ENCODE data around the gene NHSL2.

The NHSL2 gene

GRCh38 chrX:72021975-72022374 lies 111.3 kb downstream of the NHSL2 start:
- DNase-seq: no peak

GRCh38 chrX:72023071-72023470 lies 112.4 kb downstream of the NHSL2 start:
- no peak for DNase-seq

GRCh38 chrX:72025236-72025770 lies 114.7 kb downstream of the NHSL2 start:
- DNase-seq: no peak

- no peak for DNase-seq
Measured at GRCh38 chrX:72026341-72027023, 115.8 kb downstream of the NHSL2 start.

- no peak for DNase-seq
Measured at GRCh38 chrX:72027024-72027913, 116.6 kb downstream of the NHSL2 start.

GRCh38 chrX:72027914-72028307 lies 117.3 kb downstream of the NHSL2 start:
- DNase-seq: no peak

- no peak for DNase-seq
Measured at GRCh38 chrX:72028701-72029470, 118.2 kb downstream of the NHSL2 start.

- peak; percentile 29 for DNase-seq
Measured at GRCh38 chrX:72029483-72030411, 119.1 kb downstream of the NHSL2 start.

GRCh38 chrX:72030431-72030830 lies 119.8 kb downstream of the NHSL2 start:
- DNase-seq: no peak

- no peak for DNase-seq
Measured at GRCh38 chrX:72031118-72031517, 120.5 kb downstream of the NHSL2 start.

GRCh38 chrX:72031634-72032033 lies 121.0 kb downstream of the NHSL2 start:
- DNase-seq: no peak

GRCh38 chrX:72037601-72038000 lies 127.0 kb downstream of the NHSL2 start:
- DNase-seq: no peak

- DNase-seq: no peak
Measured at GRCh38 chrX:72038016-72038415, 127.4 kb downstream of the NHSL2 start.

- no peak for DNase-seq
Measured at GRCh38 chrX:72038868-72039267, 128.2 kb downstream of the NHSL2 start.

GRCh38 chrX:72040506-72040905 lies 129.9 kb downstream of the NHSL2 start:
- DNase-seq: no peak

- DNase-seq: no peak
Measured at GRCh38 chrX:72041176-72041575, 130.5 kb downstream of the NHSL2 start.

- DNase-seq: no peak
Measured at GRCh38 chrX:72041871-72042851, 131.5 kb downstream of the NHSL2 start.

- no peak for DNase-seq
Measured at GRCh38 chrX:72042852-72043248, 132.2 kb downstream of the NHSL2 start.

- no peak for DNase-seq
Measured at GRCh38 chrX:72043636-72044035, 133.0 kb downstream of the NHSL2 start.

- no peak for DNase-seq
Measured at GRCh38 chrX:72045141-72045540, 134.5 kb downstream of the NHSL2 start.

Data from amniotic stem cell (primary cell).